A673 (cell line): Measurements from ENCODE around the gene TNS3.

ENCODE experiments used
- EZH2 ChIP-seq: fragments of 200-600 bp; sonication (generic); IDR thresholded peaks from 2 replicates; pipeline ENCODE4 v1.6.1; 2017; ENCODE audit warnings: borderline replicate concordance, low read depth, mild to moderate bottlenecking, mixed read lengths, antibody characterized with exemption, low read length; ENCODE audit not compliant: poor library complexity, severe bottlenecking
- TF ChIP-seq, protein P1 (sequence below): fragments of 300-800, 200-600 bp; sonication (generic); conservative IDR thresholded peaks from 2 replicates; pipeline ENCODE4 v1.5.1; 2017; ENCODE audit warnings: low read depth, mild to moderate bottlenecking, antibody characterized with exemption, low read length, moderate library complexity, mixed read lengths

GRCh38 chr7:47473499-47474210 is 108.3 kb downstream of the TNS3 start:
- TF ChIP-seq, protein P1, sequence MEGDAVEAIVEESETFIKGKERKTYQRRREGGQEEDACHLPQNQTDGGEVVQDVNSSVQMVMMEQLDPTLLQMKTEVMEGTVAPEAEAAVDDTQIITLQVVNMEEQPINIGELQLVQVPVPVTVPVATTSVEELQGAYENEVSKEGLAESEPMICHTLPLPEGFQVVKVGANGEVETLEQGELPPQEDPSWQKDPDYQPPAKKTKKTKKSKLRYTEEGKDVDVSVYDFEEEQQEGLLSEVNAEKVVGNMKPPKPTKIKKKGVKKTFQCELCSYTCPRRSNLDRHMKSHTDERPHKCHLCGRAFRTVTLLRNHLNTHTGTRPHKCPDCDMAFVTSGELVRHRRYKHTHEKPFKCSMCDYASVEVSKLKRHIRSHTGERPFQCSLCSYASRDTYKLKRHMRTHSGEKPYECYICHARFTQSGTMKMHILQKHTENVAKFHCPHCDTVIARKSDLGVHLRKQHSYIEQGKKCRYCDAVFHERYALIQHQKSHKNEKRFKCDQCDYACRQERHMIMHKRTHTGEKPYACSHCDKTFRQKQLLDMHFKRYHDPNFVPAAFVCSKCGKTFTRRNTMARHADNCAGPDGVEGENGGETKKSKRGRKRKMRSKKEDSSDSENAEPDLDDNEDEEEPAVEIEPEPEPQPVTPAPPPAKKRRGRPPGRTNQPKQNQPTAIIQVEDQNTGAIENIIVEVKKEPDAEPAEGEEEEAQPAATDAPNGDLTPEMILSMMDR: no peak
- no peak for TF ChIP-seq EZH2
